Panc1 (cell line): Measurements from ENCODE around the gene MYL2. TPM values are rescaled to one million over a fixed set of nuclear protein-coding genes. Genes with fewer than 3 reads are reported as not detected.

ENCODE experiments used
- ATAC-seq: fragments of 200-7000 bp; cut with Tn5 transposase; 2 replicates; pipeline ENCODE4 v1.9.1; 2020; ENCODE audit warnings: mild to moderate bottlenecking, moderate library complexity
- BruUV-seq: library from RNA; stranded (reverse); fragments of 400-500 nt; replicated peaks from 2 replicates; lab custom pipeline; 2021; lab: Mats Ljungman, UMichigan
- CTCF ChIA-PET: fragments of 300-600 bp; sonication (Branson Sonifier 250); formaldehyde crosslinking; loops from one replicate; lab custom pipeline; 2022; ENCODE audit warnings: antibody characterized with exemption; lab: Charles Lee
- POLR2A ChIA-PET: fragments of 300-600 bp; sonication (Branson Sonifier 250); formaldehyde crosslinking; loops from one replicate; lab custom pipeline; 2022; ENCODE audit warnings: antibody characterized with exemption; lab: Charles Lee
- DNase-seq: peaks from one replicate; pipeline ENCODE4 v3.0.0-alpha.2; 2010; ENCODE audit warnings: low read depth, low spot score
- H3K27ac ChIP-seq: 2 replicates; pipeline ENCODE4 v1.5.1; 2011; ENCODE audit warnings: mild to moderate bottlenecking, low read length, inconsistent platforms
- H3K27me3 ChIP-seq: fragments of 200-500 bp; sonication (Bioruptor generic); 2 replicates; pipeline ENCODE4 v1.6.0; 2014; ENCODE audit warnings: low read length, inconsistent platforms; ENCODE audit not compliant: control insufficient read depth, insufficient read depth
- H3K36me3 ChIP-seq: fragments of 200-500 bp; sonication (Bioruptor generic); 2 replicates; pipeline ENCODE4 v1.5.1; 2014; ENCODE audit warnings: inconsistent platforms, mild to moderate bottlenecking, low read length, moderate library complexity; ENCODE audit not compliant: control insufficient read depth, insufficient read depth
- H3K4me1 ChIP-seq: 2 replicates; pipeline ENCODE4 v1.5.1; 2011; ENCODE audit warnings: inconsistent platforms, mild to moderate bottlenecking, low read length, moderate library complexity; ENCODE audit not compliant: control insufficient read depth, insufficient read depth
- H3K4me3 ChIP-seq, 2 experiments: 2 replicates each; pipeline ENCODE4 v1.5.1; 2011 to 2012; ENCODE audit warnings: low read depth in 2 of 2, low read length in 2 of 2, mild to moderate bottlenecking in 2 of 2, inconsistent platforms in 1 of 2, moderate library complexity in 1 of 2
- H3K9me3 ChIP-seq: fragments of 200-500 bp; sonication (Bioruptor generic); 2 replicates; pipeline ENCODE4 v1.5.1; 2014; ENCODE audit warnings: low read depth, mild to moderate bottlenecking, inconsistent platforms, low read length, moderate library complexity; ENCODE audit not compliant: control insufficient read depth, insufficient read depth
- CTCF ChIP-seq: fragments of 450-650 bp; IDR thresholded peaks from 2 replicates; pipeline ENCODE4 v1.5.1; 2017; ENCODE audit warnings: mild to moderate bottlenecking
- POLR2AphosphoS5 ChIP-seq: IDR thresholded peaks from 2 replicates; pipeline ENCODE4 v1.6.1; 2012; ENCODE audit warnings: mild to moderate bottlenecking, low read depth, low read length, moderate library complexity
- REST ChIP-seq, 2 experiments: IDR thresholded peaks; 2 replicates each; pipeline ENCODE4 v1.6.1; 2011 to 2012; ENCODE audit warnings: low read depth in 2 of 2, control low read depth in 1 of 2, low read length in 1 of 2, mild to moderate bottlenecking in 1 of 2, moderate library complexity in 1 of 2; ENCODE audit not compliant: insufficient read depth in 1 of 2
- SIN3A ChIP-seq: IDR thresholded peaks from 2 replicates; pipeline ENCODE4 v1.6.1; 2012; ENCODE audit warnings: low read depth, mild to moderate bottlenecking, low read length, moderate library complexity, borderline replicate concordance; ENCODE audit not compliant: insufficient read depth
- TCF7L2 ChIP-seq: IDR thresholded peaks from 2 replicates; pipeline ENCODE4 v1.6.1; 2011; ENCODE audit warnings: mild to moderate bottlenecking, low read depth, low read length, inconsistent platforms
- in situ Hi-C: cut with HindIII; loops from 2 replicates; pipeline ENCODE4 v1.10.0; 2016; ENCODE audit warnings: low sequenced_read_pairs, low pct_unique_long_range_greater_than_20kb
- intact Hi-C: fragments of 100-400 bp; cut with micrococcal nuclease; formaldehyde crosslinking; loops from one replicate; pipeline ENCODE4 v1.10.0; 2022; ENCODE audit not compliant: unreplicated experiment
- total RNA-seq: library from RNA; stranded (reverse); gene quantifications from one replicate; pipeline ENCODE4 v1.2.1, GENCODE V29; 2021; ENCODE audit not compliant: unreplicated experiment

MYL2 gene
- total RNA-seq, 1 experiment from 2014 or later = not detected

- no peak for TF ChIP-seq TCF7L2
- ChIA-PET CTCF (no interaction called here), POLR2A (no interaction called here)
- ATAC-seq = no peak
- Histone ChIP-seq H3K36me3 (no peaks in the 10 kb centered on the region), H3K4me3 (no peak overlapping the region), H3K4me1 (no peaks in the 10 kb centered on the region), H3K27ac (no peak overlapping the region), H3K27me3 (no peaks in the 10 kb centered on the region), H3K9me3 (no peaks in the 10 kb centered on the region)
- in situ Hi-C loops (no loop called here), intact Hi-C loops (no loop called here)
- BruUV-seq = no TSS peak
- no peak for DNase-seq
Measured at GRCh38 chr12:110912263-110912662, 8.1 kb downstream of the MYL2 start.

GRCh38 chr12:110908377-110909152 lies 11.8 kb downstream of the MYL2 start:
- CTCF ChIA-PET = interaction anchor here (0.7 kb wide), 1 partner anchor 118 kb away, joined by 8 read pairs; no protein-coding TSS in a partner anchor
- intact Hi-C loops (no loop called here), in situ Hi-C loops (no loop called here)
- no peaks in the 10 kb centered on the region for H3K4me1 ChIP-seq
- POLR2A ChIA-PET = no interaction called here
- no peak overlapping the region for H3K4me3 ChIP-seq
- no peaks in the 10 kb centered on the region for H3K27me3 ChIP-seq
- ATAC-seq = 0 out of 2 replicates have a peak, but pooled peaks have one; percentile 46
- H3K27ac ChIP-seq = no peak overlapping the region
- no peak for DNase-seq
- no peaks in the 10 kb centered on the region for H3K36me3 ChIP-seq
- BruUV-seq = no TSS peak
- no peaks in the 10 kb centered on the region for H3K9me3 ChIP-seq
- TF ChIP-seq SIN3A (no peak), REST (IDR thresholded peaks at IDR 0.05; ENCODE audit: insufficient read depth in 1 of 2, low read depth in 2 of 2, low read length in 1 of 2) (no peak), POLR2AphosphoS5 (no peak), TCF7L2 (no peak), CTCF (no peak)

- no TSS peak for BruUV-seq
- no peaks in the 10 kb centered on the region for H3K36me3 ChIP-seq
- intact Hi-C loops = no loop called here
- DNase-seq (no peak), ATAC-seq (no peak)
- H3K4me3 ChIP-seq = no peak overlapping the region
- no peaks in the 10 kb centered on the region for H3K27me3 ChIP-seq
- no peaks in the 10 kb centered on the region for H3K4me1 ChIP-seq
- no peak overlapping the region for H3K27ac ChIP-seq
- no peak for TF ChIP-seq CTCF
- no peak for TF ChIP-seq SIN3A
- TF ChIP-seq TCF7L2 = no peak
- TF ChIP-seq REST (IDR thresholded peaks at IDR 0.05; ENCODE audit: insufficient read depth in 1 of 2, low read depth in 2 of 2, low read length in 1 of 2) = no peak
- TF ChIP-seq POLR2AphosphoS5 = no peak
- in situ Hi-C loops = no loop called here
- POLR2A ChIA-PET = no interaction called here
- no peaks in the 10 kb centered on the region for H3K9me3 ChIP-seq
- CTCF ChIA-PET = no interaction called here
Measured at GRCh38 chr12:110907583-110907982, 12.8 kb downstream of the MYL2 start.
